H1 (cell line): ENCODE results near the gene OSM. TPM values are rescaled to one million over a fixed set of nuclear protein-coding genes. Genes with fewer than 3 reads are reported as not detected.

Experiments
- CTCF ChIA-PET: fragments of 300-600 bp; sonication (Branson Sonifier 250); formaldehyde crosslinking; loops from one replicate; lab custom pipeline; 2021; ENCODE audit not compliant: partially characterized antibody; lab: Charles Lee
- POLR2A ChIA-PET: fragments of 300-600 bp; sonication (Branson Sonifier 250); formaldehyde crosslinking; loops from one replicate; lab custom pipeline; 2021; ENCODE audit warnings: inconsistent platforms; ENCODE audit not compliant: partially characterized antibody; lab: Charles Lee
- DNase-seq, 2 experiments: peaks; one replicate each; pipeline versions ENCODE4 v3.0.0 to v3.0.0-alpha.2; 2010 to 2022; ENCODE audit warnings: low spot score in 2 of 2, low read depth in 1 of 2, mixed read lengths in 1 of 2
- FAIRE-seq: peaks from 2 replicates; lab custom pipeline; 2011; peaks lifted over from hg19 to GRCh38; lab: Jason Lieb, UNC
- H2AFZ ChIP-seq: 2 replicates; pipeline ENCODE4 v1.8.1; 2012; ENCODE audit warnings: low read length, inconsistent platforms
- H2AK5ac ChIP-seq: 2 replicates; pipeline ENCODE4 v1.6.1; 2013; ENCODE audit warnings: low read depth, low read length
- H2BK120ac ChIP-seq: replicated peaks from 2 replicates; pipeline ENCODE3; 2013; ENCODE audit warnings: low read depth, low read length, inconsistent platforms
- H2BK12ac ChIP-seq: 2 replicates; pipeline ENCODE4 v1.6.1; 2013; ENCODE audit warnings: low read depth, low read length
- H2BK15ac ChIP-seq: 2 replicates; pipeline ENCODE4 v1.6.1; 2013; ENCODE audit warnings: low read length
- H2BK20ac ChIP-seq: 2 replicates; pipeline ENCODE4 v1.6.1; 2013; ENCODE audit warnings: low read length
- H2BK5ac ChIP-seq: 2 replicates; pipeline ENCODE4 v1.6.1; 2013; ENCODE audit warnings: low read depth, low read length
- H3K14ac ChIP-seq: 2 replicates; pipeline ENCODE4 v1.6.1; 2013; ENCODE audit warnings: inconsistent platforms; ENCODE audit not compliant: insufficient read length
- H3K18ac ChIP-seq: 2 replicates; pipeline ENCODE4 v1.6.1; 2013; ENCODE audit warnings: low read length; ENCODE audit errors: extremely low read depth
- H3K23ac ChIP-seq: 2 replicates; pipeline ENCODE4 v1.6.1; 2013; ENCODE audit warnings: inconsistent platforms; ENCODE audit not compliant: insufficient read length
- H3K23me2 ChIP-seq: 2 replicates; pipeline ENCODE4 v1.6.1; 2013; ENCODE audit warnings: low read depth, low read length
- H3K27ac ChIP-seq: 2 replicates; pipeline ENCODE4 v1.6.1; 2011; ENCODE audit warnings: low read depth, low read length, inconsistent platforms
- H3K27me3 ChIP-seq, 4 experiments: replicated peaks in 1 of 4; 1 replicate in 1 of 4; 2 replicates in 3 of 4; pipeline versions ENCODE4 v1.6.1 to v1.8.1; 2011 to 2013; ENCODE audit warnings: low read length in 3 of 4, mild to moderate bottlenecking in 3 of 4, inconsistent platforms in 2 of 4, mixed read lengths in 2 of 4, moderate library complexity in 1 of 4; ENCODE audit not compliant: control insufficient read depth in 3 of 4, insufficient read depth in 3 of 4; ENCODE audit errors: extremely low read depth in 1 of 4
- H3K36me3 ChIP-seq, 4 experiments: 2 replicates each; pipeline versions ENCODE4 v1.6.1 to v1.8.1; 2011 to 2013; ENCODE audit warnings: mild to moderate bottlenecking in 4 of 4, low read length in 3 of 4, moderate library complexity in 2 of 4, control low read depth in 1 of 4, inconsistent platforms in 1 of 4; ENCODE audit not compliant: insufficient read depth in 4 of 4, control insufficient read depth in 2 of 4
- H3K4ac ChIP-seq: replicated peaks from 2 replicates; pipeline ENCODE3; 2013; ENCODE audit warnings: low read length, low read depth, mixed read lengths, inconsistent platforms; ENCODE audit not compliant: insufficient read length
- H3K4me1 ChIP-seq, 4 experiments: replicated peaks in 1 of 4; 1 replicate in 1 of 4; 2 replicates in 3 of 4; pipeline versions ENCODE4 v1.6.1 to v1.8.1; 2011 to 2013; ENCODE audit warnings: low read length in 3 of 4, inconsistent platforms in 2 of 4, mixed read lengths in 1 of 4; ENCODE audit not compliant: insufficient read depth in 4 of 4, control insufficient read depth in 3 of 4
- H3K4me2 ChIP-seq, 2 experiments: 2 replicates each; pipeline versions ENCODE4 v1.6.1 to v1.8.1; 2011 to 2013; ENCODE audit warnings: low read depth in 2 of 2, low read length in 2 of 2, control low read depth in 1 of 2, inconsistent platforms in 1 of 2, mild to moderate bottlenecking in 1 of 2; ENCODE audit not compliant: insufficient read depth in 1 of 2
- H3K4me3 ChIP-seq, 4 experiments: fragments of 200-600, 300-600 bp in 1 of 4; sonication (generic), shearing (Covaris generic), sonication (Bioruptor Twin) in 1 of 4; 2 replicates each; pipeline versions ENCODE4 v1.5.1 to v1.8.1; 2011 to 2016; ENCODE audit warnings: low read length in 4 of 4, low read depth in 3 of 4, control low read depth in 2 of 4, inconsistent platforms in 2 of 4, mild to moderate bottlenecking in 2 of 4, mixed read lengths in 1 of 4, moderate library complexity in 1 of 4; ENCODE audit not compliant: insufficient read depth in 2 of 4; ENCODE audit errors: extremely low read depth in 1 of 4
- H3K56ac ChIP-seq: replicated peaks from 2 replicates; pipeline ENCODE3; 2013; ENCODE audit warnings: low read depth, mild to moderate bottlenecking, mixed read lengths, low read length, inconsistent platforms; ENCODE audit not compliant: insufficient read length
- H3K79me1 ChIP-seq: 2 replicates; pipeline ENCODE4 v1.6.1; 2013; ENCODE audit warnings: low read depth, low read length, control low read depth
- H3K79me2 ChIP-seq, 2 experiments: 2 replicates each; pipeline versions ENCODE4 v1.6.1 to v1.8.1; 2012 to 2013; ENCODE audit warnings: low read length in 2 of 2, mild to moderate bottlenecking in 2 of 2, inconsistent platforms in 1 of 2; ENCODE audit not compliant: insufficient read depth in 2 of 2, control insufficient read depth in 1 of 2
- H3K9ac ChIP-seq, 4 experiments: replicated peaks in 1 of 4; 1 replicate in 1 of 4; 2 replicates in 3 of 4; pipeline versions ENCODE4 v1.6.1 to v1.8.1; 2011 to 2013; ENCODE audit warnings: low read depth in 3 of 4, low read length in 3 of 4, control low read depth in 2 of 4, mild to moderate bottlenecking in 2 of 4, moderate library complexity in 2 of 4, inconsistent platforms in 1 of 4; ENCODE audit errors: extremely low read depth in 1 of 4
- H3K9me3 ChIP-seq, 2 experiments: 2 replicates each; pipeline versions ENCODE4 v1.6.1 to v1.8.1; 2012 to 2013; ENCODE audit warnings: mild to moderate bottlenecking in 2 of 2, moderate library complexity in 2 of 2, control low read depth in 1 of 2, inconsistent platforms in 1 of 2, low read depth in 1 of 2, low read length in 1 of 2, mixed read lengths in 1 of 2; ENCODE audit not compliant: insufficient read depth in 2 of 2
- H4K20me1 ChIP-seq, 2 experiments: replicated peaks in 1 of 2; 2 replicates each; pipeline versions ENCODE3 to v1.8.1; 2011 to 2013; ENCODE audit warnings: inconsistent platforms in 2 of 2, low read length in 2 of 2, mild to moderate bottlenecking in 1 of 2; ENCODE audit not compliant: insufficient read depth in 2 of 2, control insufficient read depth in 1 of 2
- H4K5ac ChIP-seq: 2 replicates; pipeline ENCODE4 v1.6.1; 2013; ENCODE audit warnings: low read length, low read depth, mixed read lengths, inconsistent platforms; ENCODE audit not compliant: insufficient read length
- H4K8ac ChIP-seq: 2 replicates; pipeline ENCODE4 v1.8.0; 2013; ENCODE audit warnings: mild to moderate bottlenecking, moderate library complexity, low read length, inconsistent platforms; ENCODE audit not compliant: insufficient read depth; ENCODE audit errors: extremely low read depth
- H4K91ac ChIP-seq: replicated peaks from 2 replicates; pipeline ENCODE3; 2013; ENCODE audit warnings: low read length, mixed read lengths, inconsistent platforms; ENCODE audit not compliant: insufficient read length
- BACH1 ChIP-seq: IDR thresholded peaks from 2 replicates; pipeline ENCODE4 v1.6.1; 2012; ENCODE audit warnings: low read length, improper control_type of control experiment
- BCL11A ChIP-seq, 2 experiments: IDR thresholded peaks; one replicate each; pipeline ENCODE4 v1.6.1; 2011; ENCODE audit warnings: low read depth in 2 of 2, low read length in 2 of 2, mild to moderate bottlenecking in 2 of 2
- BRCA1 ChIP-seq: IDR thresholded peaks from 2 replicates; pipeline ENCODE4 v1.6.1; 2012; ENCODE audit warnings: low read depth, low read length, improper control_type of control experiment
- CREB1 ChIP-seq: IDR thresholded peaks from 2 replicates; pipeline ENCODE4 v1.6.1; 2012; ENCODE audit warnings: inconsistent platforms
- CTBP2 ChIP-seq: IDR thresholded peaks from 2 replicates; pipeline ENCODE4 v1.7.0; 2011; ENCODE audit warnings: borderline replicate concordance, mild to moderate bottlenecking, moderate library complexity, mixed read lengths, low read length; ENCODE audit not compliant: insufficient read depth, insufficient read length
- KDM4A ChIP-seq: IDR thresholded peaks from one replicate; pipeline ENCODE4 v1.7.1; 2012; ENCODE audit warnings: low read depth, mild to moderate bottlenecking, moderate library complexity, low read length, inconsistent platforms; ENCODE audit not compliant: severe bottlenecking
- MAFK ChIP-seq: IDR thresholded peaks from 2 replicates; pipeline ENCODE4 v1.6.1; 2012; ENCODE audit warnings: low read depth, mild to moderate bottlenecking, improper control_type of control experiment, low read length
- RAD21 ChIP-seq, 2 experiments: IDR thresholded peaks in 1 of 2; conservative IDR thresholded peaks in 1 of 2; 2 replicates each; pipeline ENCODE4 v1.6.1; 2011; ENCODE audit warnings: low read depth in 2 of 2, low read length in 2 of 2, improper control_type of control experiment in 1 of 2, inconsistent platforms in 1 of 2, mild to moderate bottlenecking in 1 of 2, moderate library complexity in 1 of 2
- SIN3A ChIP-seq, 2 experiments: IDR thresholded peaks in 1 of 2; conservative IDR thresholded peaks in 1 of 2; 2 replicates each; pipeline ENCODE4 v1.6.1; 2011 to 2012; ENCODE audit warnings: low read length in 2 of 2, improper control_type of control experiment in 1 of 2, low read depth in 1 of 2, mild to moderate bottlenecking in 1 of 2
- SIRT6 ChIP-seq: IDR thresholded peaks from one replicate; pipeline ENCODE4 v1.7.1; 2012; ENCODE audit warnings: low read length, inconsistent platforms
- SUZ12 ChIP-seq: fragments of 200-600 bp; sonication (generic); IDR thresholded peaks from 2 replicates; pipeline ENCODE4 v1.6.1; 2012; ENCODE audit warnings: mild to moderate bottlenecking, inconsistent platforms, low read length, moderate library complexity, mixed read lengths
- TAF1 ChIP-seq: IDR thresholded peaks from 2 replicates; pipeline ENCODE4 v1.6.1; 2011; ENCODE audit warnings: mild to moderate bottlenecking, low read depth, low read length
- WGBS, 2 experiments: shearing (Covaris generic) in 1 of 2; methylation state at CpG; one replicate each; pipeline versions ENCODE4 v1.1.6 to v1.1.7; 2013 to 2015; ENCODE audit warnings: low lambda C conversion rate in 2 of 2, mixed read lengths in 2 of 2, inconsistent platforms in 1 of 2, low coverage in 1 of 2, missing lambda C conversion rate in 1 of 2; ENCODE audit not compliant: insufficient replicate concordance in 2 of 2, insufficient coverage in 1 of 2, insufficient read length in 1 of 2; ENCODE audit errors: extremely low coverage in 1 of 2, missing lambda C conversion rate in 1 of 2; 5-methylcytosine and 5-hydroxymethylcytosine counted together
- polyA plus RNA-seq, 7 experiments: library from polyadenylated mRNA; depleted of rRNA in 3 of 7; stranded (reverse) in 5 of 7; unstranded in 2 of 7; fragments of >200 nt in 5 of 7; fragments of 200-250 nt in 2 of 7; gene quantifications; 1 replicate in 5 of 7; 2 replicates in 1 of 7; 4 replicates in 1 of 7; pipeline versions ENCODE4 v1.2.1 to v1.2.3, GENCODE V29; 2011 to 2013; ENCODE audit warnings: missing spikeins in 2 of 7, mixed read lengths in 2 of 7
- total RNA-seq: library from RNA; stranded (reverse); fragmentation: NEBNext Ultra II Directional; extraction: Animal tissue kit (Norgen Biotek cat#: 25700); gene quantifications from 2 replicates; pipeline ENCODE4 v1.2.1, GENCODE V29; 2021
- TF ChIP-seq, protein P1 (sequence below): IDR thresholded peaks from 2 replicates; pipeline ENCODE4 v1.6.1; 2011; ENCODE audit warnings: low read length, improper control_type of control experiment

Gene OSM
- total and polyA plus RNA-seq, 2 of the 8 experiments (the other 6 are each of a cell fraction or from before 2014, with no cell fraction given), result not detected

DNA sequence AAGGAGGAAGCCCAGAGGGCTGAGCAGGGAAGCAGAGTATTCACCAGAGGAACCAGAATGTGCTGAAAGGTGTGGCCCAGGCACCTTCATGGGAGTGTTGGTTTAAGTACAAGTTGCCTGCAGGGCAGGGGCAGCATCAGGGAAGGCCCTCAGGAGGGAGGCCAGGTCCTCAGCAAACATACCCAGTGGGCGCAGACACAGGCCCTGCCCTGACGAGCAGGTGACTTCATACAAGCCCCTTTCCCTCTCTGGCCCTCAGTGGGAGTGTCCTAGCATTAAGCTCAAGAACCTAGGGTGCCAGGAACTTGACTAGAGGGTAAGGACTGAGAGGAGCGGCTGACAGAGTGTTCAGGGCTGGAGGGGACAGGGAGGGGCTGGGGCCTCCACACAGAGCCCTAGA lies 30.2 kb upstream of the OSM start:
- WGBS, 2 experiments, result 85% methylated on average over 3 of the region's 3 CpGs; no CpG with 5 or more reads in 1 of the 2 experiments
- ChIA-PET POLR2A (no interaction called here), CTCF (interaction anchor here (0.8 to 5.7 kb wide), 8 partner anchors 8 to 34 kb away, joined by 3 to 31 read pairs (median 4); partner anchors contain the start of genes CASTOR1 and TBC1D10A)
- TF ChIP-seq, protein P1, sequence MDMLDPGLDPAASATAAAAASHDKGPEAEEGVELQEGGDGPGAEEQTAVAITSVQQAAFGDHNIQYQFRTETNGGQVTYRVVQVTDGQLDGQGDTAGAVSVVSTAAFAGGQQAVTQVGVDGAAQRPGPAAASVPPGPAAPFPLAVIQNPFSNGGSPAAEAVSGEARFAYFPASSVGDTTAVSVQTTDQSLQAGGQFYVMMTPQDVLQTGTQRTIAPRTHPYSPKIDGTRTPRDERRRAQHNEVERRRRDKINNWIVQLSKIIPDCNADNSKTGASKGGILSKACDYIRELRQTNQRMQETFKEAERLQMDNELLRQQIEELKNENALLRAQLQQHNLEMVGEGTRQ, result no peak
- TF ChIP-seq BRCA1, result no peak
- no peak for TF ChIP-seq BACH1
- no peak for TF ChIP-seq CTBP2
- TF ChIP-seq SIN3A (conservative IDR thresholded peaks at IDR 0.05 in 1 of 2, IDR thresholded peaks at IDR 0.05 in 1 of 2; ENCODE audit: low read depth in 1 of 2, low read length in 2 of 2), result no peak
- TF ChIP-seq SUZ12, result no peak
- no peak for TF ChIP-seq BCL11A (IDR thresholded peaks at IDR 0.05; ENCODE audit: low read depth in 2 of 2, low read length in 2 of 2)
- TF ChIP-seq TAF1, result no peak
- no peak for TF ChIP-seq KDM4A
- TF ChIP-seq RAD21 (IDR thresholded peaks at IDR 0.05 in 1 of 2, conservative IDR thresholded peaks at IDR 0.05 in 1 of 2; ENCODE audit: low read depth in 2 of 2, low read length in 2 of 2), result no peak
- TF ChIP-seq CREB1, result no peak
- no peak for TF ChIP-seq MAFK
- no peak for TF ChIP-seq SIRT6

More for the DNA sequence above, 30.2 kb upstream of the OSM start:
- no peaks in the 10 kb centered on the region for H3K23me2 ChIP-seq
- no peaks in the 10 kb centered on the region for H3K79me1 ChIP-seq
- H2BK5ac ChIP-seq, result no peak overlapping the region
- no peak overlapping the region for H2BK120ac ChIP-seq
- H3K27ac ChIP-seq, result no peak overlapping the region
- no peak overlapping the region for H3K4me3 ChIP-seq
- H3K18ac ChIP-seq, result no peak overlapping the region
- H3K9ac ChIP-seq, result no peak overlapping the region
- no peak for FAIRE-seq
- no peaks in the 10 kb centered on the region for H3K79me2 ChIP-seq
- no peaks in the 10 kb centered on the region for H3K9me3 ChIP-seq
- H3K23ac ChIP-seq, result no peak overlapping the region
- no peak overlapping the region for H3K4ac ChIP-seq
- H3K4me1 ChIP-seq, result no peaks in the 10 kb centered on the region; a peak in 1 of 7 replicates
- DNase-seq, result no peak
- H3K27me3 ChIP-seq, result no peaks in the 10 kb centered on the region
- no peak overlapping the region for H2BK15ac ChIP-seq
- no peak overlapping the region for H4K5ac ChIP-seq
- H2BK20ac ChIP-seq, result no peak overlapping the region
- H3K4me2 ChIP-seq, result no peak overlapping the region
- no peak overlapping the region for H2AFZ ChIP-seq
- H3K56ac ChIP-seq, result no peak overlapping the region
- no peaks in the 10 kb centered on the region for H4K20me1 ChIP-seq
- no peak overlapping the region for H4K8ac ChIP-seq
- H3K14ac ChIP-seq, result no peak overlapping the region
- no peak overlapping the region for H2BK12ac ChIP-seq
- H4K91ac ChIP-seq, result no peak overlapping the region
- no peaks in the 10 kb centered on the region for H3K36me3 ChIP-seq
- no peak overlapping the region for H2AK5ac ChIP-seq
